MCF 10A (cell line): ENCODE results near the gene WIPF2. TPM values are rescaled to one million over a fixed set of nuclear protein-coding genes. Genes with fewer than 3 reads are reported as not detected.
A peak's percentile ranks its signal among the peaks of the same experiment; 100 is the strongest.

Experiments used
- BruUV-seq: library from RNA; stranded (reverse); fragments of 400-500 nt; replicated peaks from 2 replicates; lab custom pipeline; 2021; lab: Mats Ljungman, UMichigan
- CTCF ChIA-PET: fragments of 300-600 bp; sonication (Branson Sonifier 250); formaldehyde crosslinking; extraction: SDS; loops from one replicate; lab custom pipeline; 2021; ENCODE audit warnings: antibody characterized with exemption, inconsistent platforms; lab: Yijun Ruan, JAX
- POLR2A ChIA-PET: fragments of 300-600, 350-650 bp; sonication (Branson Sonifier 250); formaldehyde crosslinking; extraction: SDS; loops from one replicate; lab custom pipeline; 2020; ENCODE audit warnings: antibody characterized with exemption, inconsistent platforms; lab: Yijun Ruan, JAX
- DNase-seq: peaks from one replicate; pipeline ENCODE4 v3.0.0-alpha.2; 2018; ENCODE audit not compliant: unreplicated experiment
- H3K27ac Mint-ChIP-seq: one replicate; pipeline ENCODE4 v1.8.0; 2022; ENCODE audit warnings: mild to moderate bottlenecking, low read depth, mixed read lengths; ENCODE audit not compliant: unreplicated experiment
- H3K27me3 Mint-ChIP-seq: one replicate; pipeline ENCODE4 v1.8.0; 2022; ENCODE audit warnings: mixed read lengths; ENCODE audit not compliant: insufficient read depth, unreplicated experiment
- H3K36me3 Mint-ChIP-seq: one replicate; pipeline ENCODE4 v1.8.0; 2022; ENCODE audit warnings: mild to moderate bottlenecking, moderate library complexity, mixed read lengths; ENCODE audit not compliant: insufficient read depth, unreplicated experiment
- H3K4me1 Mint-ChIP-seq: one replicate; pipeline ENCODE4 v1.8.0; 2022; ENCODE audit warnings: mixed read lengths; ENCODE audit not compliant: insufficient read depth, unreplicated experiment
- H3K4me3 Mint-ChIP-seq: one replicate; pipeline ENCODE4 v1.8.0; 2022; ENCODE audit warnings: mild to moderate bottlenecking, moderate library complexity, mixed read lengths; ENCODE audit not compliant: unreplicated experiment
- H3K9me3 Mint-ChIP-seq: one replicate; pipeline ENCODE4 v1.8.0; 2022; ENCODE audit warnings: mixed read lengths; ENCODE audit not compliant: unreplicated experiment
- intact Hi-C: fragments of 100-400 bp; cut with micrococcal nuclease; formaldehyde crosslinking; loops from 2 replicates; pipeline ENCODE4 v1.14.1; 2022
- total RNA-seq: library from RNA; stranded (reverse); gene quantifications from 2 replicates; pipeline ENCODE4 v1.2.3, GENCODE V29; 2022
- TF ChIP-seq, protein P1 (sequence below): fragments of 200-600 bp; IDR thresholded peaks from one replicate; pipeline ENCODE4 v1.8.0; 2022; ENCODE audit warnings: antibody characterized with exemption, mild to moderate bottlenecking; ENCODE audit not compliant: unreplicated experiment

WIPF2 gene
- total RNA-seq, 1 experiment from 2014 or later, result 32.8 TPM

DNA sequence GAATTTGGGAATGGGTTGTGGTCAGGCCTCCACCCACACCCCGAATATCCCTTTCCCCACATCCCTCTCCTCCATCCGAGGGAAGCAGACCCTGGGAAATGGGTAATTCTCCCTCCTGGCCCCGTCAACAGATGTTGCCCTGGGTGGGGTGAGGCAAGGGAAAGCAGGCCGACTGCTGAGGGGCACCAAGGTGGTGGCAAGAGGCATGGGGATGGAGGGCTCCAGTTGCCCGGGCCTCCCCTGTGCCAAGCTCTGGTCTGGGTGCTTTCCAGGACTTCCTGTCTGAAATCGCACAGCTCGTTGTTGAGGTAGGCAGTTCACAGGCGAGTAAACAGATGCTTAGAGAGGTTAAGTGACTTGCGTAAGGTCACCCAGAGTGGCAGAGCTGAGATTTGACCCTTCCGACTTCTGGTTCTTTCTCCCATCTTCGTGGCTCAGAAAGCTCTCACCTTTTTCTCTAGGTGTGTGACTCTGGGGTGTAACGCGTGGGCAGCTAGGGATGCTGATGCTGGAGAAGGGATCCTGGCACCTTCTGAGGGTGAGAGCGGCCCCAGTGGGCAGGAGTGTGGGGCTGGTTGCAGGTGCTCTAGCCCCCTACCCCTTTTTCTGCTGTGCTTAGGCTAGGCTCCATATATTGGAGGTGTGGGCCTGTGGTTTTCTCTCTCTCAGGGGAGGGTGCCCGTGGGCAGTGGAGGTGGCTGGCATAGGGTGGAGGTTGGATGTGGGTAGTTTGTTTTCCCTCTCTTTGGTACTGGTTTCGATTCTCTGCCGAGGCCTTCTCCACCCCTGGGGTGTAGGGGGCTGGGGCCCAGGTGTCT lies 107.1 kb downstream of the WIPF2 start:
- H3K4me1 Mint-ChIP-seq, result peaks cover 64% of the 10 kb centered on the region
- H3K36me3 Mint-ChIP-seq, result peaks cover 15% of the 10 kb centered on the region
- no TSS peak for BruUV-seq
- no peak overlapping the region for H3K4me3 Mint-ChIP-seq
- no peak for DNase-seq
- intact Hi-C loops, result no loop called here
- H3K27me3 Mint-ChIP-seq, result no peaks in the 10 kb centered on the region
- H3K9me3 Mint-ChIP-seq, result no peaks in the 10 kb centered on the region
- ChIA-PET POLR2A (interaction anchor here (0.5 to 0.9 kb wide), 2 partner anchors 9 to 184 kb away, joined by 3 to 4 read pairs; no protein-coding TSS in a partner anchor), CTCF (interaction anchor here (0.5 to 0.7 kb wide), 2 partner anchors 92 to 112 kb away, joined by 3 read pairs; partner anchors contain the start of gene TOP2A)
- TF ChIP-seq, protein P1, sequence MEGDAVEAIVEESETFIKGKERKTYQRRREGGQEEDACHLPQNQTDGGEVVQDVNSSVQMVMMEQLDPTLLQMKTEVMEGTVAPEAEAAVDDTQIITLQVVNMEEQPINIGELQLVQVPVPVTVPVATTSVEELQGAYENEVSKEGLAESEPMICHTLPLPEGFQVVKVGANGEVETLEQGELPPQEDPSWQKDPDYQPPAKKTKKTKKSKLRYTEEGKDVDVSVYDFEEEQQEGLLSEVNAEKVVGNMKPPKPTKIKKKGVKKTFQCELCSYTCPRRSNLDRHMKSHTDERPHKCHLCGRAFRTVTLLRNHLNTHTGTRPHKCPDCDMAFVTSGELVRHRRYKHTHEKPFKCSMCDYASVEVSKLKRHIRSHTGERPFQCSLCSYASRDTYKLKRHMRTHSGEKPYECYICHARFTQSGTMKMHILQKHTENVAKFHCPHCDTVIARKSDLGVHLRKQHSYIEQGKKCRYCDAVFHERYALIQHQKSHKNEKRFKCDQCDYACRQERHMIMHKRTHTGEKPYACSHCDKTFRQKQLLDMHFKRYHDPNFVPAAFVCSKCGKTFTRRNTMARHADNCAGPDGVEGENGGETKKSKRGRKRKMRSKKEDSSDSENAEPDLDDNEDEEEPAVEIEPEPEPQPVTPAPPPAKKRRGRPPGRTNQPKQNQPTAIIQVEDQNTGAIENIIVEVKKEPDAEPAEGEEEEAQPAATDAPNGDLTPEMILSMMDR, result no peak
- peak overlapping the region; percentile 63 for H3K27ac Mint-ChIP-seq

DNA sequence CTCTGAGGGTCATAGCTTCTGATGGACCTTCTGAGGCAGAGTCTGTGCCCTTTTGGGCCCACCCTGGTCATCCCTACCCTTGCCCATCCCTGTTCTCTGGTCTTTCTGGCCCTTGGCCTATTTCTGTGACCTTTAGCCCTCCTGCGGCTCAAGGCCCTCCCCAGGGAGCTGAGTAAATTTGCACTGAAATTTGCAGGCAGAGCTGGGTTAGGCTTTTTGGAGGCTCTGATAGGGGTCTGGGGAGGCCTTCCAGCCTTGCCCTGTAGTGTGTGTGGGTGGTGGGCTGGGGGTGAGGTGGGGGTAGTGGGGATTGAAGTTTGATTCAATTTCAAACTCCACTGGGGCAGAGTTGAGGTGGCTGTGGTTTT lies 107.7 kb downstream of the WIPF2 start:
- Mint-ChIP-seq H3K9me3 (no peaks in the 10 kb centered on the region), H3K36me3 (peaks cover 15% of the 10 kb centered on the region), H3K4me1 (peaks cover 61% of the 10 kb centered on the region), H3K27ac (no peak overlapping the region), H3K27me3 (no peaks in the 10 kb centered on the region), H3K4me3 (no peak overlapping the region)
- TF ChIP-seq, protein P1, result no peak
- ChIA-PET CTCF (interaction anchor here (0.6 to 1.6 kb wide), 2 partner anchors 8 to 32 kb away, joined by 3 read pairs; no protein-coding TSS in a partner anchor), POLR2A (interaction anchor here (1.2 to 1.4 kb wide), 2 partner anchors 8 to 23 kb away, joined by 3 to 4 read pairs; no protein-coding TSS in a partner anchor)
- BruUV-seq, result no TSS peak
- intact Hi-C loops, result no loop called here
- DNase-seq, result no peak

DNA sequence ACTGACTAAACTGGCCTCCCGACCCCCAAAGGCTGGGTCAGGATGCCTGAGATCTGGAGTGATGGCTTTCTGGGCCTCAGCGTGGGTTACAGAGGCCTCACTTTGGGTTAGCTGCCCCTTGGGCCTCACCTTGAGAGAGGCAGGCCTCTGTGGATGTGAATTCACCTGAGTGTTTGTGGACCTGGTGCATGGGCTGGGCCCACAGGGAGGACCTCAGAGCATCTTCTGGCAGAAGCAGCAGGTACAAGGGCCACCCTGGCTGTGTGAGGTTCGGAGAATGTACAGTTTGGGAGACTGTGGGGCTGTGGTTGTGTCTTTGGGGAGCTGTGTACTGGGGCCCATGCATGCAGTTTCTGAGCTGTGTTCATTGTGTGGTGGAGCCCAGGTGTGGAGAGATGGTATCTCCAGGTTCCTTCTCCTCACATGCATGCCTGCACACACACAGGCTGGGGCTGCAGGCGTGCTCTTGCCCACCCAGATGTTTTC lies 108.2 kb downstream of the WIPF2 start:
- Mint-ChIP-seq H3K9me3 (no peaks in the 10 kb centered on the region), H3K4me3 (no peak overlapping the region), H3K27me3 (no peaks in the 10 kb centered on the region), H3K27ac (peak overlapping the region; percentile 64), H3K36me3 (peaks cover 15% of the 10 kb centered on the region), H3K4me1 (peaks cover 56% of the 10 kb centered on the region)
- TF ChIP-seq, protein P1, result no peak
- ChIA-PET CTCF (interaction anchor here (0.6 to 1.6 kb wide), 3 partner anchors 8 to 31 kb away, joined by 3 to 4 read pairs (median 3); no protein-coding TSS in a partner anchor), POLR2A (interaction anchor here (1.1 to 1.4 kb wide), 4 partner anchors 9 to 23 kb away, joined by 3 to 7 read pairs (median 4); no protein-coding TSS in a partner anchor)
- intact Hi-C loops, result no loop called here
- no peak for DNase-seq
- BruUV-seq, result no TSS peak
